Suprapubic skin (tissue), 4 donors: ENCODE data around the gene MUC5AC.

ENCODE experiments used
- CTCF ChIP-seq, 2 donors: fragments of 200-600 bp in 1 of 2; fragments of 450-650 bp in 1 of 2; sonication (generic) in 1 of 2; IDR thresholded peaks; one replicate each; pipeline ENCODE4 v1.5.1; 2016 to 2019; ENCODE audit warnings: antibody characterized with exemption in 2 of 2, mild to moderate bottlenecking in 1 of 2, moderate library complexity in 1 of 2
- POLR2A ChIP-seq, 2 donors: fragments of 450-650 bp; IDR thresholded peaks; one replicate each; pipeline ENCODE4 v1.6.1; 2017; ENCODE audit warnings: antibody characterized with exemption in 2 of 2, mild to moderate bottlenecking in 2 of 2, moderate library complexity in 2 of 2
- POLR2AphosphoS5 ChIP-seq, 3 donors: sonication (generic); formaldehyde crosslinking; IDR thresholded peaks; one replicate each; pipeline ENCODE4 v1.6.1; 2017; ENCODE audit warnings: antibody characterized with exemption in 3 of 3

DNA sequence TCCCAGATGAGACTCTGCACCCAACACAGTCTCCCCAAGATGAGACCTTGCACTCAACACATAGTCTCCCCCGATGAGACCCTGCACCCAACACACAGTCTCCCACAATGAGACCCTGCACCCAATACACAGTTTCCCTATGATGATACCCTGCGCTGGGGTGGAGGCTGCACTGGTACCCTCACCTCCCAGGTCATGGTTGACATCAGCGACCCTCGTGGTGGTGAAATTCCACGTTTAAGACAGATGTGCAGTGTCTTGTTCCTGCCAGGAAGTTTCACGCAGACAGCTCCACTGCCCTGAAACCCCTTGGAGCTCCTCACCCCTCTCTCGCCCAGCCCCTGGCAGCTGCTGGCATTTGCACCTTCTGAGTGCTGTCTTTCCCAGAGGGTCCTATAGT, 9.5 kb downstream of the MUC5AC start:
- no peak for TF ChIP-seq CTCF (IDR thresholded peaks at IDR 0.05)
- no peak for TF ChIP-seq POLR2A (IDR thresholded peaks at IDR 0.05)
- TF ChIP-seq POLR2AphosphoS5 (IDR thresholded peaks at IDR 0.05), result no peak
